GM10266 (cell line): ENCODE measurements around the gene ARHGEF5.

Experiments used
- DNase-seq: peaks from one replicate; pipeline ENCODE4 v3.0.0; 2012; ENCODE audit errors: extremely low spot score
- TF ChIP-seq, protein P1 (sequence below): IDR thresholded peaks from 2 replicates; pipeline ENCODE4 v1.5.1; 2012; ENCODE audit warnings: mild to moderate bottlenecking, low read depth; ENCODE audit not compliant: control insufficient read depth, insufficient read depth; ENCODE audit errors: missing control alignments

Gene ARHGEF5

DNA sequence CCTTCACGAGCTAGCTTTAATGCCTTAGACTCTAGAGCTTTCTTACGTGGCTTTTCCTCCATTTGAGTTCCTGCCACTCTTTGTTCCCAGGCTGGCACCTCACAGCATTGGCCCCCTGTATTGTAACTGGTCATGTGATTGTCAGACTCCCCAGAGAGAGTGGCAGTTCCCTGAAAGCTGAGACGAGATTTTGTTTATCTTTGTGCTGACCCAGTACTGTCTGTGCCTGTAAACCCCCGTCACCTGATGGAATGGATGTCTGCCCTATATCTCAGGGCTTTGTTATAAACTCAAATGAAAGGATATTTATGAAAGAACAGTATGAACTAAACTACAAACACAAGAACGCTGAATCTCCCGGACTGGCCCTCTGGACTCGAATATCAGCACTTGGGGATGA, 35.3 kb downstream of the ARHGEF5 start:
- no peak for DNase-seq
- TF ChIP-seq, protein P1, sequence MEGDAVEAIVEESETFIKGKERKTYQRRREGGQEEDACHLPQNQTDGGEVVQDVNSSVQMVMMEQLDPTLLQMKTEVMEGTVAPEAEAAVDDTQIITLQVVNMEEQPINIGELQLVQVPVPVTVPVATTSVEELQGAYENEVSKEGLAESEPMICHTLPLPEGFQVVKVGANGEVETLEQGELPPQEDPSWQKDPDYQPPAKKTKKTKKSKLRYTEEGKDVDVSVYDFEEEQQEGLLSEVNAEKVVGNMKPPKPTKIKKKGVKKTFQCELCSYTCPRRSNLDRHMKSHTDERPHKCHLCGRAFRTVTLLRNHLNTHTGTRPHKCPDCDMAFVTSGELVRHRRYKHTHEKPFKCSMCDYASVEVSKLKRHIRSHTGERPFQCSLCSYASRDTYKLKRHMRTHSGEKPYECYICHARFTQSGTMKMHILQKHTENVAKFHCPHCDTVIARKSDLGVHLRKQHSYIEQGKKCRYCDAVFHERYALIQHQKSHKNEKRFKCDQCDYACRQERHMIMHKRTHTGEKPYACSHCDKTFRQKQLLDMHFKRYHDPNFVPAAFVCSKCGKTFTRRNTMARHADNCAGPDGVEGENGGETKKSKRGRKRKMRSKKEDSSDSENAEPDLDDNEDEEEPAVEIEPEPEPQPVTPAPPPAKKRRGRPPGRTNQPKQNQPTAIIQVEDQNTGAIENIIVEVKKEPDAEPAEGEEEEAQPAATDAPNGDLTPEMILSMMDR: no peak

DNA sequence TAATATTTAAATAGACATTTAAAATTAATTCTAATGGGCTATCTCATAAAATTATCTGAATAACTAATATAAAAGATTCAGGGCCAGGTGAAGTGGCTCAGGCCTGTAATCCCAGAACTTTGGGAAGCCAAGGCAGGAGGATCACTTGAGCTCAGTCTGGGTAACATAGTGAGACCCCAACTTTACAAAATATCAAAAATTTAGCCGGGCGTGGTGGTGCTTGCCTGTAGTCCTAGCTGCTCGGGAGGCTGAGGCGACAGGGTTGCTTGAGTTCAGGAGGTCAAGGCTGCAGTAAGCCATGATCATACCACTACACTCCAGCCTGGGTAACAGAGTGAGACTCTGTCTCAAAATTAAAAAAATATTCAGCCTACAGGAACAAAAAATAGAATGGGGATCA, 35.8 kb downstream of the ARHGEF5 start:
- DNase-seq: no peak
- TF ChIP-seq, protein P1: no peak

DNA sequence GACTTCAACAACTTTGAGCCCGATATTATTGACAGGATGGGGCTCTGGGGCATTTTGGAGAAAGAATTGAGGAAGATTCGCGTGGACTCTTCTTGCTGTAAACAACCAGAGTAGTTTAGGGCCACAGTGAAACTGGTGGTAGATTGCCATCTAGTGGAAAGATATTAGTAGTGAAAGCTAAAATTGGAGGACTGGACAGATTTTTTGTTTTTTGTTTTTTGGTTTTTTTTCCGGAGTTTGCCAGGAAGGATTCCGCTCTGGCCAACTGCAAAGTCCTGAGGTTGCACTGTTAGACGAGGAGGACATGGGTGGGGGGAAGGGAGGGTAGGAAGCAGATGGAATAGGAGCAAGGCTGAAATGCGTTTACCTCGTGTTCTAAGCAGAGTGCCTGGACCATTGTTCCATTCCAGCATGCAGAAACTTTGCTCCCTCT, 36.6 kb downstream of the ARHGEF5 start:
- DNase-seq: peak; percentile 66

DNA sequence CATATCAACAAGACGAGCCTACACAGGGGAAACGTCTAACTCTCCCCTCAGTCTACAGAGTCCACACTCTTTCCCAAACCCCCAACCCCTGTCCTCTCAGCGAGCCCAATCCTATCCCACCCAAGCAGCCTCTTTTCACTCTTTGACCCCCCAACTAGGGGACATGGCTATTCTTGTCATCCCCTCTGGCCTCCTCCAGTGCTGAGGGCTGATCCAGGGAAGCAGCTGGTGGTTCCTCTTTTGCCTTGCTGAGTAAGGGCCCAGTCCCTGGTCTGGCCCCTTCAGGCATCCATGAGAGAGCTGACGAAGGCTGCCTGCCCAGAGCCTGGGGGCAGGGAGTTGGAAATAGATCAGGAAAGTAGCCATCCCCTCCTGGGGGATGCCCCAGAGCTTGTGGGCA, 41.9 kb downstream of the ARHGEF5 start:
- TF ChIP-seq, protein P1: no peak
- no peak for DNase-seq

More for the DNA sequence above, 36.6 kb downstream of the ARHGEF5 start:
- TF ChIP-seq, protein P1: peak; percentile 56

DNA sequence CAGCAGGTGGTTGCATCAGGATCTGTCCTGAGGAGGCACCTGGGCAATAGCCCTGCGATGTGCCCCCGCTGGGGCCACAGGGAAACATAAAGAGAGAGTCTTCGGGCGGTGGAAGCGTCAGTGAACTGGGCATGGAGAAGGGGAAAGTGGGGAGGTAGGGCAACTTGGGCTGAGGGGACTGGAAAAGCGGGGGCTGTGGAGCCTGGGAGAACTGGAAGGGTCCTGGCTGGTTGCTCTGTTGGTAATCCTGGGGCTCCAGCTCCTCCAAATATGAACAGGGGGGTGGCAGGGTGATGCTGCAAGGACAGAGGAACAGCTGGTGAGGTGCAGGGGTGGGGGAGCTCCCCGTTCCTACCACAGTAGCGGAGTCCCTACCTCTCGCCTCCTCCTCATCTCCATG, 43.1 kb downstream of the ARHGEF5 start:
- TF ChIP-seq, protein P1: no peak
- no peak for DNase-seq

DNA sequence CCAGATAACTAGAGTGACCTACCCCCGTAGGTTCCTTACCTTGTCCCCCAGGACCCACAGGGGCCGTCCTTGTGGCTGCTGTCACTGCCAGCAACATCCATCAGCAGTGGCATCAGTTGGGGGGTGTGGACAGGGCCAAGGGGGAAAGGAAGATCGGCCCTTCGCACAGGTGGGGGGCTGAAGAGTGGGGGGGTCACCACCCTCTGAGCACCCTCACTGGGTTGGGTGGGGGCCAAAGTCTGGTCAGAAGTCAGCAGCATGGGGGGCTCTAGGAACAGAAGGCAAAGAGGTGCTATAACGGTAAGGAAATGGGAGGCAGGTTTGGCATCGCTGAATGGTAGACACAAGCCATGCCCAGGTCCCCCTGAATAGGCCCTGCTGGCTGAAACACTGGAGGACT, 43.7 kb downstream of the ARHGEF5 start:
- DNase-seq: no peak
- TF ChIP-seq, protein P1: no peak

DNA sequence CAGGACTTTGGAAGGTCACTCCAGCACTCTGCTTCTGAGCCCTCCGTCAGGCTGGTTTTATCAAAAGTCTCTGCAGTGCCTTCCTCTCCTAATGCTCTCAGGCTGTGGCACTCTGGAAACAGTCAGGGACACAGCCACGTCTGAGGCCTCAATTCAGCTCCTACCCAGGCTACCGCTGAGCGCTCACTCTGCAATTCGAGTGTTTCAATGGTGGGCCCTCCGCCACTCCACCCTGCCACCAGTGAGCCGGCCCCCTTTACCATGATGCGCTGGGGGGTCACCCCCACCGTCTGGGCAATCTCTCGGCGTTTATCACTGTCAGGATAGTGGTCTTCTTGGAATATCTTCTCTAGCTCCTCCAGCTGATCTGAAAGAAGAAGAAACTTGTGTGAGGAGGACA, 44.7 kb downstream of the ARHGEF5 start:
- TF ChIP-seq, protein P1: no peak
- DNase-seq: no peak

DNA sequence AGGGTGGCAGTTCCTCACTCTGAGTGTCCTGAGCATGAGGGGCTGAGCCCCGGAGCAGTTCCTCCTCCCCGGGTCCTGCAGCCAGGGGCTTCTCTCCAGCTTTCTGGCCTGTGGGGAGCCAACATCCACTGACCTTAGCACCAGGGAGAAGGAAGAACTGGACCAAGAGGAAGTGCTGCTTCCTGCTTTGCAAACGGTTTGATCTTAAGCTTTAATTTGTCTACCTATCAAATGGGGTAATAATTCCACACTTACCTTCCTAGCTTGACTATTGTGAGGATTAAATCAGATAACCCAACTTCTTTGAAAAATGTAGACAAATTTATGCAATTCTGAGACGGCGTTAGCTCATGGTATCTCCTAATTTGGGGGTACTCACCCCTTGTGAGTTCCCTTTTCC, 46.3 kb downstream of the ARHGEF5 start:
- no peak for DNase-seq
- TF ChIP-seq, protein P1: no peak
